Panc1 (cell line): Measurements from ENCODE around the gene NFATC2.

Source experiments
- TF ChIP-seq, protein P1 (sequence below): fragments of 450-650 bp; IDR thresholded peaks from 2 replicates; pipeline ENCODE4 v1.5.1; 2017; ENCODE audit warnings: mild to moderate bottlenecking
- TF ChIP-seq, protein P2 (sequence below), 2 experiments: IDR thresholded peaks; 2 replicates each; pipeline ENCODE4 v1.6.1; 2011 to 2012; ENCODE audit warnings: low read depth in 2 of 2, control low read depth in 1 of 2, low read length in 1 of 2, mild to moderate bottlenecking in 1 of 2, moderate library complexity in 1 of 2; ENCODE audit not compliant: insufficient read depth in 1 of 2

DNA sequence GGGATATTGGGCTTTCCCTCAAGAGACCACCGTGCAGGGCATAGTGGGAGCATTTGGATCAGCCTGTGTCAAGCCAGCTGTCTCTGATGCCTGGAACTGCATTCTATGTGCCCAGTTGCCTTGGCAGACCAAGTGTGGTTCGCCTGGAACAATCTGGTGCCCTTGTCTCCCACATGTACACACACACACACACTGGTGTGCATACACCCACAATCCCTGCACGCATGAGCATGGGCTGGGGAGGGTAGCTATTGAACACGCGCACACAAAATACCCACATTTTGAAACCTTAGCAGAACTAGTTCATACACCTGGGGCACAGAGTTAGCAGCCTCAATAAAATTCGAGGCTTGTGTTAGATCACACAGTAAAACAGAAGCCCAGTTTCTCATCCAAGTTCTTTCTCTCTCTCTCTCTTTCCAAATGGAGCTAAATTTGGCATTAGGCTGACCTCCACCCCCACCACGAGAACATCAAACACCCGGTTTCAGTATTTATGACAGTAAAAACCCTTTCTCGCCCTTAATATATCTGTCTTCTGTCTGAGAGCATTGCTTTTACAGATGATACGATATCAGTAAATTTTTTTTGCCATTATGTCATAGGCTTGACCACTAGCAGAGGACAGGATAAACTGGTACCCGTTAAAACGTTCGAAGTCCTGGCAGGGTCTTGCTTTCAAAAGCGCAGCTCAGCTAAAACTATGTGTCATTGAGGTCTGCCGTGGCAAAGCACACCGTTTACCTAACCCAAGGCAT is 18.2 kb upstream of the NFATC2 start:
- TF ChIP-seq, protein P1, sequence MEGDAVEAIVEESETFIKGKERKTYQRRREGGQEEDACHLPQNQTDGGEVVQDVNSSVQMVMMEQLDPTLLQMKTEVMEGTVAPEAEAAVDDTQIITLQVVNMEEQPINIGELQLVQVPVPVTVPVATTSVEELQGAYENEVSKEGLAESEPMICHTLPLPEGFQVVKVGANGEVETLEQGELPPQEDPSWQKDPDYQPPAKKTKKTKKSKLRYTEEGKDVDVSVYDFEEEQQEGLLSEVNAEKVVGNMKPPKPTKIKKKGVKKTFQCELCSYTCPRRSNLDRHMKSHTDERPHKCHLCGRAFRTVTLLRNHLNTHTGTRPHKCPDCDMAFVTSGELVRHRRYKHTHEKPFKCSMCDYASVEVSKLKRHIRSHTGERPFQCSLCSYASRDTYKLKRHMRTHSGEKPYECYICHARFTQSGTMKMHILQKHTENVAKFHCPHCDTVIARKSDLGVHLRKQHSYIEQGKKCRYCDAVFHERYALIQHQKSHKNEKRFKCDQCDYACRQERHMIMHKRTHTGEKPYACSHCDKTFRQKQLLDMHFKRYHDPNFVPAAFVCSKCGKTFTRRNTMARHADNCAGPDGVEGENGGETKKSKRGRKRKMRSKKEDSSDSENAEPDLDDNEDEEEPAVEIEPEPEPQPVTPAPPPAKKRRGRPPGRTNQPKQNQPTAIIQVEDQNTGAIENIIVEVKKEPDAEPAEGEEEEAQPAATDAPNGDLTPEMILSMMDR, result no peak
- TF ChIP-seq, protein P2, sequence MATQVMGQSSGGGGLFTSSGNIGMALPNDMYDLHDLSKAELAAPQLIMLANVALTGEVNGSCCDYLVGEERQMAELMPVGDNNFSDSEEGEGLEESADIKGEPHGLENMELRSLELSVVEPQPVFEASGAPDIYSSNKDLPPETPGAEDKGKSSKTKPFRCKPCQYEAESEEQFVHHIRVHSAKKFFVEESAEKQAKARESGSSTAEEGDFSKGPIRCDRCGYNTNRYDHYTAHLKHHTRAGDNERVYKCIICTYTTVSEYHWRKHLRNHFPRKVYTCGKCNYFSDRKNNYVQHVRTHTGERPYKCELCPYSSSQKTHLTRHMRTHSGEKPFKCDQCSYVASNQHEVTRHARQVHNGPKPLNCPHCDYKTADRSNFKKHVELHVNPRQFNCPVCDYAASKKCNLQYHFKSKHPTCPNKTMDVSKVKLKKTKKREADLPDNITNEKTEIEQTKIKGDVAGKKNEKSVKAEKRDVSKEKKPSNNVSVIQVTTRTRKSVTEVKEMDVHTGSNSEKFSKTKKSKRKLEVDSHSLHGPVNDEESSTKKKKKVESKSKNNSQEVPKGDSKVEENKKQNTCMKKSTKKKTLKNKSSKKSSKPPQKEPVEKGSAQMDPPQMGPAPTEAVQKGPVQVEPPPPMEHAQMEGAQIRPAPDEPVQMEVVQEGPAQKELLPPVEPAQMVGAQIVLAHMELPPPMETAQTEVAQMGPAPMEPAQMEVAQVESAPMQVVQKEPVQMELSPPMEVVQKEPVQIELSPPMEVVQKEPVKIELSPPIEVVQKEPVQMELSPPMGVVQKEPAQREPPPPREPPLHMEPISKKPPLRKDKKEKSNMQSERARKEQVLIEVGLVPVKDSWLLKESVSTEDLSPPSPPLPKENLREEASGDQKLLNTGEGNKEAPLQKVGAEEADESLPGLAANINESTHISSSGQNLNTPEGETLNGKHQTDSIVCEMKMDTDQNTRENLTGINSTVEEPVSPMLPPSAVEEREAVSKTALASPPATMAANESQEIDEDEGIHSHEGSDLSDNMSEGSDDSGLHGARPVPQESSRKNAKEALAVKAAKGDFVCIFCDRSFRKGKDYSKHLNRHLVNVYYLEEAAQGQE (IDR thresholded peaks at IDR 0.05; ENCODE audit: insufficient read depth in 1 of 2, low read depth in 2 of 2, low read length in 1 of 2), result no peak
